Activated CD8-positive, alpha-beta T cell treated with anti-CD3 and anti-CD28 coated beads for 36 hours (primary cell): ENCODE measurements around the gene TMEM125. TPM values are rescaled to one million over a fixed set of nuclear protein-coding genes. Genes with fewer than 3 reads are reported as not detected.

Experiments used
- ATAC-seq: fragments of 200-7000 bp; cut with Tn5 transposase; one replicate; pipeline ENCODE4 v1.10.0; 2021; ENCODE audit warnings: mild to moderate bottlenecking, moderate library complexity
- CTCF ChIA-PET: fragments of 350-600 bp; sonication (Branson Sonifier 250); formaldehyde crosslinking; loops from one replicate; lab custom pipeline; 2021; ENCODE audit warnings: antibody characterized with exemption; lab: Charles Lee
- POLR2A ChIA-PET: fragments of 350-600 bp; sonication (Branson Sonifier 250); formaldehyde crosslinking; loops from one replicate; lab custom pipeline; 2021; ENCODE audit warnings: antibody characterized with exemption; lab: Charles Lee
- DNase-seq: peaks from one replicate; pipeline ENCODE4 v3.0.0-alpha.2; 2020
- H3K27ac Mint-ChIP-seq: one replicate; pipeline ENCODE4 v1.8.0; 2021; ENCODE audit warnings: mild to moderate bottlenecking, mixed read lengths
- H3K27me3 Mint-ChIP-seq: one replicate; pipeline ENCODE4 v1.8.0; 2021; ENCODE audit warnings: mixed read lengths
- H3K36me3 Mint-ChIP-seq: one replicate; pipeline ENCODE4 v1.8.0; 2021; ENCODE audit warnings: low read depth, mixed read lengths
- H3K4me1 Mint-ChIP-seq: one replicate; pipeline ENCODE4 v1.8.0; 2021; ENCODE audit warnings: low read depth, mixed read lengths
- H3K4me3 Mint-ChIP-seq: one replicate; pipeline ENCODE4 v1.8.0; 2021; ENCODE audit warnings: mild to moderate bottlenecking, moderate library complexity, mixed read lengths
- H3K9me3 Mint-ChIP-seq: one replicate; pipeline ENCODE4 v1.8.0; 2021; ENCODE audit warnings: mixed read lengths
- CTCF ChIP-seq: fragments of 200-600 bp; IDR thresholded peaks from one replicate; pipeline ENCODE4 v1.8.0; 2022; ENCODE audit warnings: antibody characterized with exemption, mild to moderate bottlenecking
- intact Hi-C: fragments of 100-400 bp; cut with micrococcal nuclease; formaldehyde crosslinking; loops from one replicate; pipeline ENCODE4 v1.10.0; 2022
- total RNA-seq, 2 experiments: library from RNA; stranded (reverse); gene quantifications; one replicate each; pipeline ENCODE4 v1.2.3, GENCODE V29; 2021

The TMEM125 gene
- total RNA-seq, 2 experiments from 2014 or later = 0.81 TPM; not detected in 1

DNA sequence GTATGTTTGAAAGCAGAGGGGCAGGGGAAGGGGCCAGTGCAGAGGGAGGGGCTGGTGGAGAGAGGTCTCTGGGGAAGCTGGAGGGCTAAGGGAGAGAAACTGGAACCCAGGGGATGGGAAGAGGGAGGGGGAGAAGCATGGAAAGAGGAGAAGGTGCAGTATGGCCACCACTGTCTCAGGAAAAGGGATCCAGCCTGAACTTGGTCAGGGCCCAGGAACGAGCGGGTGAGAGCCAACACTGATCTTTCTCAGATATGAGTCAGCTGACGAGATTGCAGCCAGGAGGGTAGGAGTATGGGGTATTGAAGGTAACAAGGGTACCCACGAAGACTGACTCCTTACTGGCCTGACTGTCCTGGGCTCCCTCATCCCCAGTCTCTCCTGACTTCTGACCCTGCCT is 49.0 kb downstream of the TMEM125 start:
- ATAC-seq (no peak), DNase-seq (no peak)
- H3K4me3 Mint-ChIP-seq = no peak overlapping the region
- no peaks in the 10 kb centered on the region for H3K36me3 Mint-ChIP-seq
- ChIA-PET POLR2A (no interaction called here), CTCF (no interaction called here)
- H3K27me3 Mint-ChIP-seq = no peaks in the 10 kb centered on the region
- H3K27ac Mint-ChIP-seq = no peak overlapping the region
- intact Hi-C loops = no loop called here
- H3K4me1 Mint-ChIP-seq = peaks cover 4% of the 10 kb centered on the region
- no peak for TF ChIP-seq CTCF
- H3K9me3 Mint-ChIP-seq = no peaks in the 10 kb centered on the region

DNA sequence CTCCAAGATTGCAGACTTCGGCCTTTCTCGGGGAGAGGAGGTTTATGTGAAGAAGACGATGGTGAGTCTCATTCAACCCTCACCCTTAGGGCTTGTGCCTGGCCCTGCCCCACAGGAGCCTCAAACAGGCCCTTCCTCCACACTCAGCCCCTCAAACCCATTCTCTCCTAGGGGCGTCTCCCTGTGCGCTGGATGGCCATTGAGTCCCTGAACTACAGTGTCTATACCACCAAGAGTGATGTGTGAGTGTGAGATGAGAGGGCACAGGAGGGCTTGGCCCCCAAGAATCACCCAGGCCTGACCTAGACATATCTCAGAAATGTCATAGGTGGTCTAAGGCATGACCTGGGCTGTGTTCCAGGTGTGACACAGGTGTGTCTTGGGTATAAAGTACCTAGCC is 49.5 kb downstream of the TMEM125 start:
- ChIA-PET POLR2A (no interaction called here), CTCF (no interaction called here)
- ATAC-seq (no peak), DNase-seq (no peak)
- intact Hi-C loops = no loop called here
- no peaks in the 10 kb centered on the region for H3K36me3 Mint-ChIP-seq
- peaks cover 2% of the 10 kb centered on the region for H3K9me3 Mint-ChIP-seq
- TF ChIP-seq CTCF = no peak
- no peak overlapping the region for H3K4me3 Mint-ChIP-seq
- H3K4me1 Mint-ChIP-seq = peaks cover 4% of the 10 kb centered on the region
- H3K27me3 Mint-ChIP-seq = no peaks in the 10 kb centered on the region
- H3K27ac Mint-ChIP-seq = no peak overlapping the region

GRCh38 chr1:43319766-43320165 is 50.0 kb downstream of the TMEM125 start:
- no peak for DNase-seq
- TF ChIP-seq CTCF = no peak
- Mint-ChIP-seq H3K9me3 (peaks cover 6% of the 10 kb centered on the region), H3K4me1 (peaks cover 4% of the 10 kb centered on the region), H3K27me3 (no peaks in the 10 kb centered on the region), H3K36me3 (no peaks in the 10 kb centered on the region), H3K27ac (no peak overlapping the region), H3K4me3 (no peak overlapping the region)
- POLR2A ChIA-PET = no interaction called here
- CTCF ChIA-PET = no interaction called here
- no peak for ATAC-seq
- intact Hi-C loops = no loop called here

DNA sequence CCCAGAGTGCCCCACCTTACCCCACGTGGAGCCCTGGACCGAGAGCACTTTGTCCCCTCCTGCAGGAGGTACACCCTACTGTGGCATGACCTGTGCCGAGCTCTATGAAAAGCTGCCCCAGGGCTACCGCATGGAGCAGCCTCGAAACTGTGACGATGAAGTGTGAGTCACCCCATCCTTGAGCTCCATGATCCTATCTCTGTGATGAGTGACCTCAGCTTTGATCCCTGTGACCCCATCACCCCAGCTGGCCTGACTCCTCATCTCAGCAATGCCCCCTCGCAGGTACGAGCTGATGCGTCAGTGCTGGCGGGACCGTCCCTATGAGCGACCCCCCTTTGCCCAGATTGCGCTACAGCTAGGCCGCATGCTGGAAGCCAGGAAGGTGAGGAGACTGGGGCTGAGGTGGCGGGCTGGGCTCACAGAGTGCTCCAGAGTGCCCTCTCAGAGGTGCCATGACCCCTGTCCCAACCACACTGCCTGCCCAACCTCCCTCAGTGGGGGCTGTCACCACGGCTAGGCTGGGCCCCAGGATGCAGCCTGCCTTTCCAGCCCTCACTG is 51.6 kb downstream of the TMEM125 start:
- intact Hi-C loops = no loop called here
- POLR2A ChIA-PET = no interaction called here
- Mint-ChIP-seq H3K4me3 (no peak overlapping the region), H3K9me3 (peaks cover 14% of the 10 kb centered on the region), H3K27me3 (no peaks in the 10 kb centered on the region), H3K27ac (no peak overlapping the region), H3K4me1 (peaks cover 4% of the 10 kb centered on the region), H3K36me3 (no peaks in the 10 kb centered on the region)
- TF ChIP-seq CTCF = no peak
- DNase-seq (no peak), ATAC-seq (no peak)
- CTCF ChIA-PET = interaction anchor here (0.8 kb wide), 1 partner anchor 9 kb away, joined by 3 read pairs; no protein-coding TSS in a partner anchor

DNA sequence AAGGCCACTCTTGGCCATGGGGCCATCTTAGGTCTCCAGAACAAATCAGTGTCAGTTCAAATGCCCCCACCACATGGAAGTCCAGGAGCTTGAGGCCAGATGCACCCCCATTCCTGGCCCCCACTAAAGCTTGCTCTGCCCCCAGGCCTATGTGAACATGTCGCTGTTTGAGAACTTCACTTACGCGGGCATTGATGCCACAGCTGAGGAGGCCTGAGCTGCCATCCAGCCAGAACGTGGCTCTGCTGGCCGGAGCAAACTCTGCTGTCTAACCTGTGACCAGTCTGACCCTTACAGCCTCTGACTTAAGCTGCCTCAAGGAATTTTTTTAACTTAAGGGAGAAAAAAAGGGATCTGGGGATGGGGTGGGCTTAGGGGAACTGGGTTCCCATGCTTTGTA is 52.7 kb downstream of the TMEM125 start:
- no peak overlapping the region for H3K27ac Mint-ChIP-seq
- no peak for DNase-seq
- H3K36me3 Mint-ChIP-seq = no peaks in the 10 kb centered on the region
- peaks cover 14% of the 10 kb centered on the region for H3K9me3 Mint-ChIP-seq
- POLR2A ChIA-PET = no interaction called here
- CTCF ChIA-PET = interaction anchor here (0.9 kb wide), 1 partner anchor 92 kb away, joined by 4 read pairs; no protein-coding TSS in a partner anchor
- H3K4me1 Mint-ChIP-seq = peaks cover 7% of the 10 kb centered on the region
- H3K27me3 Mint-ChIP-seq = no peaks in the 10 kb centered on the region
- ATAC-seq = no peak
- intact Hi-C loops = no loop called here
- no peak overlapping the region for H3K4me3 Mint-ChIP-seq
- TF ChIP-seq CTCF = no peak

Other genes starting within 250 kb of the TMEM125 start
- gene EBNA1BP2, start 97.7 kb upstream of the TMEM125 start, total RNA-seq = 100 to 1,000 TPM; 115 TPM
- gene CFAP57, start 97.7 kb upstream of the TMEM125 start, total RNA-seq = under 1 TPM; 0.18 to 0.23 TPM
- not detected for gene C1orf210, start 15.6 kb downstream of the TMEM125 start, total RNA-seq
- under 1 TPM in 1 of 2 experiments, not detected in 1; 0.25 TPM for gene TIE1, start 31.0 kb downstream of the TMEM125 start, total RNA-seq
- not detected for gene MPL, start 67.8 kb downstream of the TMEM125 start, total RNA-seq
- 100 to 1,000 TPM; 160 to 167 TPM for gene CDC20, start 89.0 kb downstream of the TMEM125 start, total RNA-seq
- 10 to 100 TPM; 45.4 to 49.2 TPM for gene ELOVL1, start 98.0 kb downstream of the TMEM125 start, total RNA-seq
- gene MED8, start 119.8 kb downstream of the TMEM125 start, total RNA-seq = 10 to 100 TPM; 33.5 to 34.5 TPM
- gene SZT2, start 119.9 kb downstream of the TMEM125 start, total RNA-seq = 10 to 100 TPM; 30.1 to 33.3 TPM
- gene HYI, start 183.9 kb downstream of the TMEM125 start, total RNA-seq = 1 to 10 TPM; 4.1 to 5.6 TPM